ENCODE data around the gene PGC. TPM values are rescaled to one million over a fixed set of nuclear protein-coding genes. Genes with fewer than 3 reads are reported as not detected.

The PGC gene
- total RNA-seq: not detected

DNA sequence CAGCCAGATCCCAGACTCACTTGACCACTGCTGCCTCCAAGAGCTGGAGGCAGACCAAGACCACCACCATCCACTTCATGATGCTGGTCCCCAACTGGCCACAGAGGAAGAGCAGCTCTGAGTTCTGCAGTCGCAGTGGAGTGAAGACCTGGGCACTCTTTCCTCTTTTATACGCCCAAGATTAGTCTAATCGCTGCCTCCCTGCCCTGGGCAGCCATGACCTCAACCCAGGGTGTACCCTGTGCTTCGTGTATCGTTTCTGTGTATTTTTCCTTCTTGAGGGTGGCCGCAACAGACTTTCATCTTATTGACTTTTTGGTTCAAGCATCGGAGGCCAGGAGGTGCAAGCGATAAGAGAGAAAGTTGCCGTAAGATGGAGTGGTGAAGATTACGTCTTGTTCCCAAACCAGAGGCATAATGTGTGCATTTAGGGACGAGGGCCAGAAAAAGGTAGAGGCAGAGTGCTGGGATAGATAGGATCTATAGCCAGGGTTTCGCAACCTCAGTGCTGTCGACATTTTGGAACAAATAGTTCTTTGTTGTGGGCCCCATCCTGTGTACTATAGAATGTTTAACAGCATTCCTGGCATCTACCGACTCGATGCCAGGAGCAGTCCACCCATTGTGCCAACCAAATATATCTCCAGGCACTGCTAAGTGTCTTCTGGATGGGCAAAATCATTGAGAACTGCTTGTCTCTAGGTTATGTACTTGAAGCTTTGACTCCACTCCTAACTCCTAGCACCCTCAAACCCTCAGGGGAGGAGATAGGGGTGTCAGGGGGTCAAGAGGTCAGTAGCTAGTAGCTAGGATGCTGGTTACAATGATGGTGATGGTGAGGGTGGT, at the start of gene PGC:
TSS of gene PGC (minus strand) at position 142 of the 846 bp plus-strand sequence. CDS start at position 79, 63 bp downstream.
- no peak for DNase-seq

DNA sequence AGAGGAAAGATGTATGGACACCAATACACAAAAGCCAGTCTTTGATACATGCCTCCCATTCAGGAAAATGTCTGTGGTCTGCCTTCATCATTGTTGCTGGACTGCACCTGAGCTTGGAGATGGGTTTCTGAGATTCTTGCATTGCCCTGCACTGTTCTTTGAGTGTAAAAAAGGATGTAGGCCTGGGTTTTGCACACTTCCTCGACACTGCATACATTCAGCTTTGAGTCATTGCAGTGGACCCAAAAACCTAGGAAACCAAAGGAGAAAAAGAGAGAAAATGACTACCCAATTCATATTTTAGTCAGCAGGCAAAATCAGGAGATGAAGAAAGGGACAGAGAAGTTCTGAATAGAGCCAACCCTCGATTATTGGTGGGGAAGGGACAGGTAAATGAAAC, 49.3 kb upstream of the PGC start:
- DNase-seq: no peak

DNA sequence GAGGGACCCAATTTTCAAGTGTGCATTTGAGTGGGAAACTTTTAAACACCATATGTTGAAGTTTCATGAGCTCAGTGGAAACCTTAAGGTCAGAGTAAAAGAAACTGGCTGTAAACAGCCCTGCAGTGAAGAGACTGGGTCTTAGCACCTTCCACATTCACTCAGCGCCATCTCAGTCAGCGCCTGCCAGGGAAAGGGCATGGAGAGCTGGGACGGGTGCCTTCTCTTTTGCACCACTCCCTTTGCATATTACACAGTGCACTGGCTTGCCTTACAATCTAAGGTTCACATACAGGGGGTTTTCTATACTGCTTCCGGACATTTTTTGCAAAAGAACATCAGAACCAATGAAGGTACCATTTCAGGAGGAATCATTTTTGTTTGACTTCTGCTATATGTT, 44.8 kb upstream of the PGC start:
- no peak for DNase-seq

DNA sequence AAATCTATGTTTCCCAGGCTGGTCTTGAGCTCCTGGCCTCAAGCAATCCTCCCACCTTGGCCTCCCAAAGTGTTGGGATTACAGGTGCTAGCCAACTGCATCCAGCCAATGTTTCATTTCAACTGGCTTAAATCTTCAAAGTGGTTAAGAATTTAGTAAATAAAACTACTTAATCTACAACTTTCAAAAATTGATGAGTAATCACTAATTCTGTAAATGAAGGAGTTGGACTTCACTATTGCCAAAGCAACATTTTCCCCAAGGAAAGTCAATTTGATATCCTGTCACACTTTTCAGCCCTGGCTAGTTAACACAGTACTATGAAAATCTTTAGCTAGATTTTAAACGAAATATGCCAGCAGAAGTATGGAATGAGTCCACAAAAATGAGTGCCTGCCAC, 44.1 kb upstream of the PGC start:
- DNase-seq: no peak

DNA sequence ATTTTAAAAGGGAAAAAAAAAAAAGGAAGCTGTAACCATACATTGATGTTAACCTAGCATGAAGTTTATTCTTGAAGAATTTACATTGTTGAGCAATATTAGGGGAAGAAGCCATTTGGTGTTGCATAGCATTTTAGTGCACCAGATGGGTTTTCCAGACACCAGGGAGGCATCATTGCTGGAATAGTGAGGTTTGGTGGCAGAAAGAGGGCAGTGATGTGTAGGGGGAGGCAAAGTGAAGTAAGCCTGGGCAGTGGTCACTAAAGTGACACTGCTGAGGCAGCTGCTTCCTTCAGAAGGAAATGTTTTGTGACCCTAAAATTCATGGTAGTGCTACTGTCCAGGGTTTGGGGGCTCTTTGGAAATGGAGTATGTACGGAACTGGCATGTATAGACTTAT, 42.8 kb upstream of the PGC start:
- DNase-seq: no peak

DNA sequence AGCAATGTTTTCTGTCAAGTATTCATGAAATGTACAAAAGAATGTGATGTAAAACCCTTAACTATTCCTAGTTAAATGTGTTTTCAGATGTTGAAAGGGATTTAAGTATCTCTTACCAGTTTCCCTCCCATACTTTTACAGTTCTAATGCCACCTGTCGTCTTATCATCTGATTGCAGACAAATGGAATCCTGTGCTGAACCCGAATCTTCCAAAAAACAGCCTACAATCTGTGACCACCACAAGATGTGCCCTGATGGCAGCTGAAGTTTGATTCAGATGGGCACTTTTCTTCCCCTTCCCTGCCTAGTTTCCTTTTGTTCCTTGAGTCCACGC, 42.2 kb upstream of the PGC start:
- no peak for DNase-seq

DNA sequence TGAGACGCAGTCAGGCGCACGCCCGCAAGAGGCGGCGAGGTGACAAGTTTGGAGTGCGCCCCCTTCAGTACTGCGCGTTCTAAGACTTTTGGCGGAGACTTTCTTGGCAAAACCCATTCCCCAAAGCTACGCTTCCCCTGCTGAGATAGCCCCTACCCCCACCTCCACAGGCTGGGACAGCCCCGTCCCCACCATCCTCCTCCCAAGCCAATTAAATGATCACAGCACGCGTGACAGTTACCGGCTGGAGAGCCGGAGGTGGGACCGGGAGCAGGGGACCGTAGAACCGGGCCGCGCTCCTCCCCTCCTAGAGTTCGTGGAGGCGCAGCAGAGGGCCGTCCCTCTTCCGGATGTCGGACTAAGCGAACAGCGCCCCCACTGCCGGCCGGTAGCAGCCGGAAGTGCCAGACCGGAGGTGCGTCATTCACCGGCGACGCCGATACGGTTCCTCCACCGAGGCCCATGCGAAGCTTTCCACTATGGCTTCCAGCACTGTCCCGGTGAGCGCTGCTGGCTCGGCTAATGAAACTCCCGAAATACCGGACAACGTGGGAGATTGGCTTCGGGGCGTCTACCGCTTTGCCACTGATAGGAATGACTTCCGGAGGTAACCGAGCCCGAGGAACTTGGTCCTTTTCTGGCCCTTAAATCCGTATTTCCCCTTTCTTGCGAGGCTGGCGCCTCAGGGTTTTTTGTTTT, 40.2 kb upstream of the PGC start, which contains the start of gene TOMM6:
TSS of gene TOMM6 (plus strand) at position 476 of the 699 bp plus-strand sequence. CDS start at position 480, 4 bp downstream.
- peak; percentile 90 for DNase-seq

DNA sequence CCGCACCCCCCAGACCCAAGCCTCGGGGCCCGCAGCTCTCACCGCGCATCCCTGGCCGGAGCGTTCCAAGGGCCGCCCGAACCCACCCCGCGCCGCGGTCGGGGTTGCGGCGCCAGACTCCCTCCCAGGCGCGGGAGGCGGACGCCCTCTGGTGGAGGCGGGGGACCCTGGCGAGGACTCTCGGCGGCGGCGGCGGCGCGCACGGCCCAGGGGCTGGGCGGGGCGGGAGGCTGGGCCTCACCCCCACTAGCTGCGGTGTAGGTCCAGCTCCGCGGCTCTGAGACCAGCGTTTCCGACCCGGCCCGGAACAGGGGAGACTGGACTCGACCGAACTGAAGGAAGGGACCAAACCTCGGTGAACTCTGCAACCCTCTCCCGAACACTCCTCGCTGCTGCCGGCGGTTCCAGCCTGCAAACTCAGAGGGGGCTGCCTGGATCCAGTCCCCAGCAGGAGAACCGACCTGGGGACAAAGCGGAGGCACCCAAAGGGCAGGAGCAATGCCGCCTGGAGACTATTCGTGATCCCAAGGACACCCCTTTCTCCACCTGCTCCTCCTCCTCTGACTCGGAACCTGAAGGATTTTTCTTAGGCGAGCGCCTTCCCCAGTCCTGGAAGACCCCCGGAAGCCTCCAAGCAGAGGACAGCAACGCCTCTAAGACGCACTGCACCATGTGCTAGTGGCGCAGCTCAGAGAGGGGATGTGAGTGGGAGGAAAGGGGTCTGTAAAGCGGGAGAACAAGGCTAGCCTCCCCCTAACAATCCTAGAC, 39.4 kb upstream of the PGC start:
- DNase-seq: peak; percentile 80

DNA sequence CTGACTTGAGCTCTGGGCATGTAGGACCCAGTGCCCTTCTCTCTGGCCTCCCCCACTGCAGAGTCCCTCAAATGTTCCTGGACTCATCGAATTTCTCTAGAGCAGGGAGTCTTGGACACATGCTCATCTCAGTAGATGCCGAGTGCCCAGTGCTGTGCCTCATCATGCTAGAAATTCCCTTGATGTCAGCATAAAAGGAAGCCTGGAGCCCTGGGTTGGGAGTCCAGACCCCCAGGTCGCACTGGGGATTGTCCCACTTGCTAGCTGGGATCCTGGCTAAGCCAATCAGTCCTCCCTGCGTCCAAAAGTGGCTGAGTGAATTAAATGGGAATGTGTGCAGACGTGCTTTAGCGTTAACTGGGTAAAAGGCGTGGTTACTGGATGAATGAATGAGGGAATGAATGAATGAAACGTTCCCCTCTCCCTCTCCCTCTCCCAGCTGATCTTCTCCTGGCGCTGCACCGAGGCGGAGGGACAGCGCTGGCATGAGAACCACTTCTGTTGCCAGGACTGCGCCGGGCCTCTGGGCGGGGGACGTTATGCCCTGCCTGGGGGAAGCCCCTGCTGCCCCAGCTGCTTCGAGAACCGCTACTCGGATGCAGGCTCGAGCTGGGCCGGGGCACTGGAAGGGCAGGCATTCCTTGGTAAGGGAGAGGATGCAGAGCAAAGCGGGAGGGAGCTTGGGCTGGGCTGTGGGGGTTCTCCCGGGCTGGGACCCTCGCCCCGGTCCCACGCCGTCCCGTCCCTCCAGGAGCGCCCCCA, 38.7 kb upstream of the PGC start:
- no peak for DNase-seq

DNA sequence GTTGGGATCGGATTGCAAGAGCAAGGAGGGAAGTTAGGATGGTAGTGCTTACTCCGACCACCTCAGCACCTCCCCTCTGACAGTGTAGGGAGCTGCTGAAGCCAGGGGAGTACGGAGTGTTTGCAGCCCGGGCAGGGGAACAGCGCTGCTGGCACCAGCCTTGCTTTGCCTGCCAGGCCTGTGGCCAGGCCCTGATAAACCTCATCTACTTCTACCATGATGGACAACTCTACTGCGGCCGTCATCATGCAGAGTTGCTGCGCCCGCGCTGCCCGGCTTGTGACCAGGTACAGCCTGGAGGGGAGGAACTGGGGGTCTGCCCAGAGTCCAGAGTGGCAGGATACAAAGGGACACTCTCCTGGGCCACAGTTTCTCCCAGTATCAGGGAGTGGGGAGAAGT, 38.1 kb upstream of the PGC start:
- DNase-seq: no peak

DNA sequence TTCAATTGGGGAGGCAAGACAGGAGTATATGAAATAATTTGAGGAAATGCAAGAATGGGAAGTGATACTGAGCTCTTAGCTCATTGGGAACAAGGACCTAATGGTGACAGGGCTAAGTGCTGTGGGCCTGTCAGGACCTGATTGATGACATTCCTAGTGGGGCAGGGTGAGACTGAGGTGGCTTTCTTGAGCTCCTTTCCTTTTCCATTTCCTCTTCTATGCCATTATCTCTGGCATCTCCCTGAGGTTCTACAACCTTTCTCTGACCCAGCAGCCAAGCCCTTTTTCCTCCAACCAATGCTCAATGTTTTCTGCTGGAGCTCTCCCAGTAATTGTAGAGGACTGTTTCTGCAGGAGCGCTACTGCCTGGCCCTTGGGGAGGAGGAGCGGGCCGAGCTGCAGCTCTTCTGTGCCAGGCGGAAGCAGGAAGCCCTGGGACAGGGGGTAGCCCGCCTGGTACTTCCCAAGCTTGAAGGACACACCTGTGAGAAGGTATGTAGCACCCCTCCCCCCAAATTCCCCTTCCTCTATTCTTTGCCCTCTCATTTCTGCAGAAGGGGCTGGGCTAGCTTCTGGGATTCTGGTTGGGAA, 37.5 kb upstream of the PGC start:
- no peak for DNase-seq

DNA sequence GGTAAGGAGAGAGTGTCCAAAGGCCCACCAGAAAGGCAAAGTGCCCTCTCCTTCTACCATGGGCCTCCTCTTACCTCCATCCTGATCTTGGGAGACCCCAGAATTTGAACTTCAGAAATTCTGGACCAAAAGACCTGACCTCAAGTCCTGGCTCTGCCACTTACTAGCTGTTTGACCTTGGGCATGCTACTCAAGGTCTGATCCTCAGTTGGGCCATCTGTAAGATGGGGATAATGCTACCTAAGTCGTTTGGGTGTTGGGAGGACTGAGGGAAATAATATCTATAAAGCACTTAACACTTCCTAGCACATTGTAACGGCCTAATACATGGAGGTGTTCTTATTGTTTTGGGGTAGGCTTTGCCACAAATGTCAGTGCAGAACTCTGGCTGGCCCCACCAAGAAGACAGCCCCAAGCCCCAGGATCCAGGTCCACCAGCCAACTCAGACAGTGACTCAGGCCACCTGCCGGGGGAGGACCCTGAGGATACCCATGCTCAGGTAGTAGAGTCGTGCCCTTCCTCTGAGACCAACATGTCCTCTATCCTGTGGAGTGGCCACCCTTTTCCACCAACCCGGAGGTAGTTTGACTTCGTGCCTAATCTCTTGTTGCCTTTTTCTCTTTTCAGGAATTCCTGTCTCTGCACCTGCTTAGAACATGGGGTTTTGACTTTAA, 36.0 kb upstream of the PGC start:
- no peak for DNase-seq

DNA sequence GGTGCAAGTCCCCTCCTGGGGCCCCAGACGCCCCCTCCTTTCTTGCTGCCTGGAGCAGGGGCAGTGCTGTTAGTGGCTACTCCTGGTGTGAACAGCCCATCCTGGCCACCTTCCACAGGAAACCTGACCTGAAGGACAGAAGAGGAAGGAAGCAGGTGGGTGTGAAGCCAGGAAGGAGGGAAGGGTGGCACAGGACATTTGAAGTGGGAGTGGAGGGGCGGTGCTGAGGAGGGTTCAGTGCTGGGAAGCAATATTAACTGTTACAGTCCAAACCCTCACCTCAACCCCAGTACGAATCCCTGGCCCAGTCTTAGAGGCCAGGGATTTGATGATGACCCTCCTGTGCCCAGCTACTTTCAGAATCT, 34.2 kb upstream of the PGC start:
- DNase-seq: no peak

DNA sequence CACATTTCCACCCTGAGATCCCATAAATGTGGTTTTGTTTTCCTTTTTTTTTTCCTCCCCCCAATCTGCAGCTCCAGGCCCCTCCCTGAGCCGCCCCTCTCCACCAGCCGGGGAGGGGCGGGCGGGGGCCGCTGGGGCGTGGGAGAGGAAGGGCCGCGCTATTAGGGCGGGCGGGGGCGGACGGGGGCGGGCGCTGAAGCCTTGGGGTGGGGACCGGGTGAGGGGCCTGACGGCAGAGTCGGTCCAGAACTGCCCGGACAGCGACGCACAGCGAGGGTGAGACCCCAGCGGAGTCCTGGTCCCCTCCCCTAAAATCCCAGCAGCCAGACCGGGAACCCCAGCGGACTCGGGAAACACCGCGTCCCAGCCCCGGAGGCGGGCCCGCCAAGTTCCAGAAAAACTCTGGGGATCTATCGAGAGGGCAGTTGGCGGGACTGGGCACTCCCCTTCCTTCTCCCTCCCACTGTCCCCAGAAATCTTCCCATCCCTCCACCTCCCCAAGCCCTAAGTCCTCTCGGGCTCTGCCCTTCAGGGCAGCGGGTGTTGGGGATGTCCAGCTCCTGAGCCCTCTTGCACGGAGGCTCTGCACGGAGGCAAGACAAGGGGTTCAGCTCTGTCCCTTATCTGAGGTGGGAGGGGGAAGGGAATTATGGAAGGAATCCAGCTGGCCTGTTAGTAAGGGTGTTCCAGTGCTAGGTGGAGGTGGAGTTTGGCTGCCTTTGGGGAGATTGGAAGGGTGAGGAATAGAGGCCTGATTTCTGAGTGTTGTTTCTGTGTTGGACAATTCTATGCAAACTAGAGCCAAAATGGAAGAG, 33.6 kb upstream of the PGC start, which contains the start of gene PRICKLE4:
TSS of gene PRICKLE4 (plus strand) at position 232 of the 815 bp plus-strand sequence. CDS start 2,692 bp downstream, outside the sequence.
- DNase-seq: no peak

DNA sequence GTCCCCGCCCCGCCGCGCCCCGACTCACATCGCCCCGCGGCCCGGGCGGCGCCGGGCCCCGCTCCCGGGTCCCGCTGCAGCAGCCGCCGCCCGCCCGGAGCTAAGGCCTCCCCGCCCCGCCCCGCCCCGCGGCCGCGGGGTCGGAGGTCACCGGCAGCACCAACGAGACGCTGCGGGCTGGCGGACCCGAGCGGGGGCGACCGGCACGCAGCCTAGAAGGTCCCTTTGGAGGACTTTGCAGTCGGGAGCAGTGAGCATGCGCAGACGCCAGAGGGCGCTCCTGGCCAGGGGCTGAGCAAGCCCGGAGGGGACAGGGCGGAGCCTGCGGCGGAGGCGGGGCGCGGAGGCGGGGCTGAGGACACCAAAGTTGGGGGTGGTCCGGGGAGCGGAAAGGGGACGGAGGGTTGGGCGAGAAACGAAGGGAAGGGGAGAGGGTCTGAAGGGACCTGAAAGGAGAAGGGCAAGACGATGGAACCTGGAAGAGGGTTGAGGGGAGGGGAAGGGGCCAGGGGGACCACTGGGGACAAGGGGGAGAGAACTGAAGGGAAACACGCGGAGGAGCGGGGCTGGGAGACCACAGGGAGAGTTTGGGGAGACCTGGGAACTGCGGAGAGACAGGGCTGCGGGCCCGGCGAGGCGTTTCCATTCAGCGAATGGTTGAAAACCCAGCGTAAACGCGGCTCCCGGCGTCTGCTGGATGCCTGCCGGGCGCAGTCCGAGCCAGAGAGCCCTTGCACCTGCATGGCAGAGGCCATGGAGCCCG, 32.8 kb upstream of the PGC start, which contains the start of gene FRS3:
TSS of gene FRS3 (minus strand) at position 113 of the 763 bp plus-strand sequence. CDS start 2,913 bp downstream, outside the sequence.
- peak; percentile 99 for DNase-seq

DNA sequence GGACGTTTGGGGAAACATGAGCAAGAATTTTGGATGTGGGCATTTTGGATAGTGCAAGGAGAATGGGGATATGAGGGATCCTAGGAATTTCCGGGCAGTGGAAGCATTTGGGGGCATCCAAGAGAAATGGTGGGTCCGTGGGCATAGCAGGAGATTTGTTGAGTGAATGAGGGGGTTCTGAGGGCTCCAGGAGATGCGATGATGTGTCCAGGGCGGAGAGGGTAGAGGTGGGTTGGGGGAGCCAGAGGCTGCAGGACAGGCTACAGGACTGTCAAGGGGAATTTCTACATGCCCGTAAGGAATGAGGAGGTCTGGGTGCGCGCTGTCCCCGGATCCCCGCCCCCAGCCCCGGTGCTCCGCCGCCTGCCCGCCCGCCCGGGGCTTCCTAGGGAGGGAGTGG, 32.1 kb upstream of the PGC start:
- DNase-seq: no peak

DNA sequence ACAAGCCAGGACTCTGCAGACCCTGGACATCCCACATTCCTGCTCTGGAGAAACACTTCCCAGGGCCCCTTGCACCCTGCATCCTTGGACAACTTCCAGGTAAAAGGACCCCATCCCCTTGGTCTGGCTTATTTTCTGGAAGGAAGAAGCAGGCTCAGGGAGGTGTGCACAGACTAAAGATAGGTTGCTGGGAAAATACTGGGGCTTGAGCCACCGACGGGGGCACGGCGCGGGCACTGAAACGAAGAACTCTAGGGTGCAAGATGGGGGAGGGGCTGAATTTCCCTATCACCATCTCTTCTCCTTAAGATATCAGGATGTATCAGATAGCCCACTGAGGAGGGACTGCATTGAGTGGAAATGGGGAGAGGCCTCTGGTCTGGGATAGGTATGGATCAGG, 31.7 kb upstream of the PGC start:
- no peak for DNase-seq

DNA sequence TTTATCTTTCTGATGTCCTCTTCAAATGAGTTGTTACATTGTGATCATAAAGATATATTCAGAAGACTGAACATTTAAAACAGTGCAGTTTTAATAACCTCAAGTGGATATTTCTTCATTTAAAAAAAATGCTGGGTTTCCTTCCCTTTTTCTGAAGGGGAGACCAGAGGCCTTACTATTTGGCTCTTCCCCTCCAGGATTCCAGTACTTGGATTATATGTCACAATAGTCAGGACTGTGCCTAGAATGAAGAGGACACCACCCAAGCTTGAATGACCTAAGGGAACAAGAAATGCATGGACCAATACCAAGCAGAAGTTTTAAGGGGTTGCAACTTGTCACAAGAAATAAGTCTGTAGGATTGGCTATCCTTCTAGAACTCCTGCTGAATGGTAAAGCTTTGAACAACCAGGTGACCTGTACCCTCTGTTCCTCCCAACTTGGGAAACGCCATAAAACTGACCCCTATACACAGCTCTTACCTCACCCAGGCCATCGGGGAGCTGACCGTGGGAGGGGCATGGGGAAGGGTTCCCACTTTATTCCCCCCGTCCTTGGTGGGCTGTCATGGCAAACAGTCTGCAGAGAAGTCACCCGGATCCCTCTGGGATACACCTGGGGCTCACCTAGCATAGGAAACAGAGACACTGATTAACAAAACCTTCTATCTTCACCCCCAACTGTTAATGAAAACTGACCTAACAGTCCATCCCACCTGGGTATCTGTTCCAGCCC, 30.5 kb upstream of the PGC start:
- DNase-seq: no peak

Measured in occipital lobe (tissue), 2 donors.